Limb (tissue), 2 donors: ENCODE data around the gene PPP1R9A.

Experiments used
- DNase-seq, 2 donors: peaks; one replicate each; pipeline ENCODE4 v3.0.0-alpha.2; 2016; ENCODE audit errors: extremely low spot score in 2 of 2

PPP1R9A gene

DNA sequence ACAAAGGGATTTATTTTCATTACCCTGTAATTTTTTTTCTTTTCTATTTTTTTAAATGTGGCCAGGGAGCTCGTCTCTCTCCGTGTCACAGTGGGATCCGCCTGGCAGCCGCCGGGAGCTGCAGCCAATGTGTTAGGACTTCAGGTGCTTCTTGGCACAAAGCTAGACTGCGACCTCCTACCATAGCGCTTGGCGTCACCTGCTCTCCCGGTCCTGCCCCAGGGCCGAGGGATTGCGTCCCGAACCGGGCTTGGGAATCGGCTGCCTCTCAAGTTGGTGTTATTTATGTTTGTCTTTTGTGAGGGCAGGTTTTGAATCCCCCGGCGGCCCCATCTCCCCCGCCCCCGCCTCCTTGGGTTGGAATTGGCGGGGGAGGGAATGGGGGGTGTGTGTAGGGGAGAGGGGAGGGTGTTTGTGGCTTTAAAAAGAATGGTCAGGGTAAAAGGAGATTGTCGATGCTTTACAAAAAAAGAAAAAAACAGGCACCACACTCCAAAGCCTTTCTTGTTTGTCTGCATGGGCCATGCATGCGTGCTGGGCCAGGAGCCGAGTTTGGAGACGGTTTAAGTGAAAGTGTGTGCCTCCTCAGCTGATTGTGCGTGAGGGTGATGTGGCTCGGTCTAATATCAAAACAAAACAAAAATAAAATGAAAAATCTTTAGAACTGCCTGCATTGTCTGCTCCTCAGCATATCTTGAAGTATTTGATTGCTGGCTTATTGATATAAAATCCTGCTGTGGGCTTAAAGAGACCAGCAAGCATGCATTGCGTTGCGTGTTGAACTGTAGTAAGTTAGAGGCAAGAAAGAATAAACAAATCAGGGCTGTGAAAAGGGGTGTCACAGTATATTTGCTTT is 1.2 kb downstream of the PPP1R9A start:
- peak; percentile 61 to 83 for DNase-seq

DNA sequence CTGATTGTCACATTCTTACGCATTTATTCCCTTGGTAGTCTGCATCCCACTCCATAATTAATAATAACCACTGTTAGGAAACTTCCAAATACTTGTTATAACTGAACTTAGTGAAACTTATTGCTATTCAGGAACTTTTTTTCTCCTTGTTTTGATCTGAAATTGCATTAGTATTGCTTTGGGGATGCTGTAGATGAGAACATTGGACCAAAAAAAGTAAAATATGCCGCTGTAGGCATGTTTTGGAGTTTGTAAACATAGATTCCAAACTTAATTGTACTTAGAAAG is 1.7 kb downstream of the PPP1R9A start:
- no peak for DNase-seq

DNA sequence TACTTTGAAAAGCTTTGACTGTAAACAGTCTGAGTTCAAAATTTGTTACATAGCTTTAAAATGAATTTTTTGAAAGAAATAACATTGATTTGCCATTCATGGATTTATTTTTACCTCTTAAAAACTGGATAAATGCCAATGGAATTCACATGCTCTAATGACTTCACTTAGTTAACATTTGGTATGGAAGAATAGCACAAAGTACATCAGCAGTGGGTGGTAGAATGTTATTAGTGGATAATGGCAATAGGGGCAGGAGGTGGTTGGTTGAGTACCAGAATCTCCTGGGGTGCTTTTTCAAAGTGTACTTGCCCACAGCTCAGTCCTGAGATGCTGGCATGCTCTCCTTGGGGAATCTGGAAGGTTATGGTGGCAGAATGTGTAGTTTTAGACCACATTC is 4.7 kb downstream of the PPP1R9A start:
- DNase-seq, result no peak

DNA sequence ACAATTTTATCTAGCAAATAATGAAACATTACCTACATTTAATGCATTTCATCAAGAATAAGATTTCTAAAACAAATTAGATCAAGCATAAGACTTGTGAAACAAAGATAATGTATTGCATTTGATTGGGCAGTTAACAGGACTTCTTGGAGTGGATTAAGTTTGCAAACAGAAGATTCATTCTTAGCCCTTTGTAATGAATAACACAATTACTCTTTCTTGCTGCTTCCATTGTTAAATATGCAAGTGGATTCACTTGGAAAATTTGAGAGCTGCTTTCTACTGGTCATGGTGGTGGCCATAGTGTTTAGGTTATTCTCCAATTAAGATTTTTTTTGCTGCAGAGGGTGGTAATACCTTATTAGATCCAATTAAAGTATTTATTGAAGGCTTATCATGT is 6.0 kb downstream of the PPP1R9A start:
- no peak for DNase-seq

DNA sequence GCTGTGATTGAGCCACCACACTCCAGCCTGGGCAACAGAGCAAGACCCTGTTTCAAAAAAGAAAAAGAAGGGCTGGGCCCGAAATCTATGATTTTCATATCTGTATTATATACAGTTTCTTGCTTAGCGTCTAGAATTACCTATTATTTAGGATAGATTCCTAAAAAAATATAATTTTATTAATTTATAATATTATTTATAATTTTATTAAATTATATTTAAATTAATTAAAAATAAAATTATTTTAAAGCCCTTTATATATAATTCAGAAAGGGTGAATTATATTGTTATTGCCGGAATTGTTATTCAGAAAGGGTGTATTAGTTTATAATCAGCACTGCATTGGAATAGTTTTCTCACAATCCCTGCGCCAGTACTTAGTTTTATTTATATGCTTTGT is 14.5 kb downstream of the PPP1R9A start:
- DNase-seq, result no peak

DNA sequence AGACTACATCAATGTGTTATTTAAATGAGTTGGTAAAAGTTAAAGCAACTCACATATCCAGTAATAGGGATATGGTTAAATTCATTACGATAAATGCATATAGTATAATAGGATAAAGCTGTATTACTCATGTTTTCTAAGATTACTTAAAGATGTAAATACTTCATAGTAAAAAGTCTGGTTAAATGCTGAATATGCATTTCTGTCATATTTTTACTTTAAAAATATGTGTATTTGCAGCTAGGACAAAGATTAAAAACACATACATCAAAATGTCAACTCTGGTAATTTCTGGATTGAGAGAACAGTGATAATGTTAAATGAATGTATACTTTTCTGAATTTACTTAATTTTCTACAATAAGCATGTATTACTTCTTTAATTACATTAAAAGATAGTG is 15.1 kb downstream of the PPP1R9A start:
- DNase-seq, result no peak

DNA sequence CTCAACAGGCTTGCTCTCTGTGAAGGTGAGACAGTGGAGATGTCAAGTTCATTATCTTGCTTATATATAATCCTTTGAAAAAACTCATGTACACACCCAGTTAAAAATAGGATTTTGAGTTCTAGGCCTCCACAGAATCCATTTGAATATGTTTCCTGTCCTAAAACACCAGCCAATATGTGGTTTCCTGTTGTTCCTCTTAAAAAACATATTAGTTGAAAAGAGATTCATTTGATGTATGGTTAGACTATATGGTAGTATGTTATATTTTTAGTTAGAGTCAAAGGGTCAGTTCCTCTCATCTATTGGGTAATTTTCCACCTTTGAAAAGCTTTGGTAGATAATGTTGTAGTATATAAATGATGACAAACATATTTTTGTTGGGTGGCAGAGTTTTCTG is 16.0 kb downstream of the PPP1R9A start:
- DNase-seq, result no peak

DNA sequence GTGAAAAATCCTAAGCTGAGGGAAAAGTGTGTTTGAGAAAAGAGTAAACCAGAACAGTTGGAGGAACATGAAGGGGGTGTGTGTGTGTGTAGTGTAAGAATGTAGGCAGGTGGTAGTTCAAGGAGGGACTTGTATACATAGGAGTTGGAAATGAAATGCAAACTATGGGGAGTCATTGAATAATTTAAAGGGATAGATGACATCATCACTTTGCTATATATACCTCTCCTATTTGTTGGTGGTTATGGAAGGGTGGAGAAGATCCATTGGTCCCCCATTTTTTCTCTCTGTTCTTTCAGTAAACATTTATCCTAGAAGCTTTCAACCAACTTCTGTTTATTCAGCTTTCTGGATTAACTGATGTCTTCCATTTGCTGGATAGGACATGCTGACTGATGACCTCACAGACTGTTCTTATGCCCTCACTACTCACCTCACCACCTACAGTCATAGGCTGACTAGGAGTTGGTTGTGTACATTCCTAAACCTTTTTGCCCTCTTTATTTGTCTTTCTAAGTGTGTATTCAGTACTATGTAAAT is 20.8 kb downstream of the PPP1R9A start:
- no peak for DNase-seq

DNA sequence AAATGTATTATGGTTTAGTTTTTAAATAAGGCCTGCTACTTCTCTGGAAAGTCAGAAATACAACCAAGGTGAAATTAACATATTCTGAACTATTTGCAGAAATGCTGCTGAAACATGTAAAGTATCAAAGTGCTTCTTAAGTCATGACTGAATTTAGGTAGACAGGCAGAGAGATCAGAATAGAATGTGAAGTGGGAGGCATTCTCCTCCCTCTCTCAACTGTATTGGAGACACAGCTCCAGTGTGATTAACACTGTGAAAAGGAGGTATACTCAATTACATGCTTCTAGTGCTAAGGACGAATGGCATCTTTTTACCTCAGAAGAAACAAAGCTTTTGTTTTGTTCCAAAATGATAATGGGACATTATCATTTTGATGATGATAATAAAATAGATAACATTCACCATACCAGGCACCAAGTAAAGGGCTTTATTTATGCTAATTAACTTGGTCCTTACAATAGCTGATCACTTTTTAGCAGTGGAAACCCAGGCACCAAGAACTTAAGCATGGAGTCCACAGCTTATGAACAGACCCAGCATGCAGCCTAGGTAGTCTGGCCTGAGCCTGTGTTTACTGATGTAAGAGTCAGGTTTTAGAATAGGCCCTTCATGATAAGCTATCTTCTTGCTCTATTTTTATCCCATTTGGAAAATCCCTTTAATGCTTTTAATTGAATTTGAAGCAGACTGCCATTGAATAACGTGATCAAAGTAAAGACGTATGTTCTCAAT is 26.0 kb downstream of the PPP1R9A start:
- no peak for DNase-seq

DNA sequence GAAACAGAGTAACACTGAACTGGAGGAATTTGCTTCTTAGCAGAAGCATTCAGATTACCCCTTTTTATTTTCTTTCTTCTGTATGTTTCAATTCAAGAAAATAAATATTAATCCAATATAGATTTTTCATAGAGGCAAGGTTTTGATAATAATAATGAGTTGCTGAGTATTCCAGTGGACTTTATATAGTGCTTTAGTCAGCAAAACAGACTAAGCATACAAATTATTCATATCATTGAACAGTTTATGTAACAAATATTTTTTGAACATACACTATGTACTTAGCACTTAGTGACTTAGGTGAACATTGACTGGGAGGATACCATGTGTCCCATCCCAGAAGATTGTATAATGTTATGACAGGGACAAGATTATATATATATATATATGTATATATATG is 32.0 kb downstream of the PPP1R9A start:
- DNase-seq, result no peak

DNA sequence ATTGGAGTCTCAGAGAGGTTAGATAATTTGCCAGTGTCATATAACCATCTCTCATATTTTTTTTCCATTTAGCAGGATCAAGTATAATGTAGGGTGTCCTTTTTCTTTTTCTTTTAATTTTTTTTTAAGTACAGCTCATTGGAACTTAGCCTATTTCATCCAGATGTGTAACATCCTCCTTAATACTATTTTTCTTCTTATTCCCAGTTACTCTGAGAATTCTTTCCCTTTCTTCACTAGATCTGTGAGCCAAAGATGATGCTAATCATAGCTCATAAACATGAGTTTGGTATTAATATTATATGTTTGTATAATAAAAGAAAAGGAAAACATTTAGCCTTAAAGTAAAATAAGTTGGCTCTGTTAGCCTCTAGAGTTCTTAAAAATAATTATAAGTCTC is 32.8 kb downstream of the PPP1R9A start:
- DNase-seq, result no peak

DNA sequence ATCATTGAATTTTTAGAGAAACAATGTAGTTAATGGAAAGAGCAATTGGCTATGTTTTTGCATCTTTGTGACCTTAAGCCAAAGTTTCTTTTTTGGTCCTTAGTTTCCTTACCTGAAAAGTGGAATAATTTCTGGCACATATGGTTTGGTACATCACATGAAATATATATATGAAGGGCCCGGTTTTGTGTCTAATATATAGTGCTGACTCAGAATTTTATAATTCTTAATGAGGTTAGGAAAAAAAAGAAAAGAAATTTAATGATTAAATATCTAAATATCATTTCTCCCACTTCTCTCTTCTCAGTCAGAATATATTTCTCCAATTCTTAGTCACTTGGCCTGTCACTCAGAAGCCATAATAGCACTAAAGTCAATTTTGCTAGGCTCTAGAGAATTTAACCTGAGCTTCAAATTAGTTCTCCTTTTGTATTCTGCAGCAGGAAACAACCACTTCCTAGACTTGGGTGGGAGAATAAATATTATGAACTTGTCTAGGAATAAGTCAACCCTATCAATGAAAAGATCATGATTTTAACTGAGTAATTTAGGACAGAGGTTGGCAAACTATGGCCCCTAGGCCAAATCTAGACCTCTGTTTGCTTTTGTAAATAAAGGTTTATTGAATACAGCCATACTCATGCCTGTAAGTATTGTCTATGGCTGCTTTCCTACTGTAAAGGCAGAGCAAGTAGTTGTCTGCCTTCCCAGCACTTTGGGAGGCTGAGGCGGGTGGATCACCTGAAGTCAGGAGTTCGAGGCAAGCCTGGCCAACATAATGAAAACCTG is 34.6 kb downstream of the PPP1R9A start:
- DNase-seq, result no peak

DNA sequence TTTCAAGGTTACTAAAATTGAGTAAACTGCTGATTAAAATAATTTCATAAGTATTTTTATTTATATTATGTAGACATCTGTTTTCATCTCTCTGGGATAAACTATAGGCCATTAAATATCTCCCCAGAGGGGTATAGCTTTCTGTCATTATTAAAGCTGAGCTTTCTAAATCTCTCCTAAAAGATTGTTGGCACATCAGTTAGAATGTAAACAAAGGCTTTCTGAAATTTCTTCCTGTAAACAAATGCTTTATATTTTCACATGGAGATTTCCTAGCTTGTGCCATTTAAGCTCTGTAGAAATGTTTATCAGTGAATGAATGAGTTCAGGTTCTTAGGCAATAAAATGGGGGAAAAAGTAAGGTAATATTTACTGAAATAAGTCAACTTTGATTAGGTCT is 35.7 kb downstream of the PPP1R9A start:
- no peak for DNase-seq

DNA sequence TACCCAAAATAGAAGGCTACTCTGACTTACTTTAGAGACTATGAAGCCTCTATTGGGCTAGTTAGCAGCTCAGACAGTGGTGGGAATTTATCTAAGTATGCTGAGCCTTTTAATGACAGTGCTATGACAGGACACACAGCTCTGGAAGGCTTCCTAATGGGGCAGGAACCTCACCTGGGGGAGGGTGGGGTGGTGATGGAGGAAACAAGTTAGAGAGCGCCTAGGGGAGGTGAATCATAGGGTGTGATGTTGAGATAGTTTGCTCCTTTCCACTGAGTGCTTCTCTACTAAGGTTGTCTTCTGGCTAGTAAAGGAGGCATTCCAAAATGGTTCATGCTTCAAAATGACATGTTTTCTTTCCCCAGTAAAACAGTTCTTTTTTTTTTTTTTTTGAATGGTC is 42.1 kb downstream of the PPP1R9A start:
- DNase-seq, result no peak

DNA sequence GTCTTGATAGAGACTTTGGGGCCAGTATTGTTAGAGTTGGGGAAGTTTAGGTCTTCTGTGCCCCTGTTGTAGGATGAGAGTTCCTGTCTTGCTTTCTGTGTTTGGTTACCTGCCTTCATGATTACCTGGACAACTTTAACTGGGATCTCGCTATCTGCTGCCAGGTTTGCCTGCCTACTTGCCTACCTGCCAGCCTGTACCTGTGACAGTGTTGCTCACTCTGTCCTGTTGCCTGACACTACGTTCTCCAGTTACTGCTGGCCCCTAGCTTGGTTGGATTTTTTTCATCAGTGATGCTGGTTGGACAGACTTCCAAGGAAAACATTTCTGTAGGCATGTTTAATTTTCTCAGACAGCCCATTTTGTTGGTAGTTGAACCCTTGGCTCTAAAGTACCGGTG is 48.4 kb downstream of the PPP1R9A start:
- no peak for DNase-seq

DNA sequence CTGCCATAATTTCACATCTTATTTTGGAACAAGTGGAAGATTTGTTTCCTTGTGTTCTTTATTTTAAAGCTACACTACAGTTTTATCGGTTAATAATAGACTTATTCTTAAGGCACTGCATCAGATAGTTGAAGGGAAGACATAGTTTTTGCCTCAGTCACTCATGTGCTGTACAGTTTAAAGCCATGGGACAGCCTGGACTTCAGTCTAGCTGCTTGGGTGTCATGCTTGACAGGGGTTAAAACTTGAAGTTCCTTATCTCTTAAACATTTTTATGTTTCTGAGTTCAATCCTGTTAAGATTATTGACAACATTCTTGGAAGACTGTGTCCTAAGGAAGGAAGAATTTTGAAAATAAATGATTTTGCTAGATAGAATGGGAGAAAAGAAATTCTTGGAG is 49.7 kb downstream of the PPP1R9A start:
- no peak for DNase-seq

DNA sequence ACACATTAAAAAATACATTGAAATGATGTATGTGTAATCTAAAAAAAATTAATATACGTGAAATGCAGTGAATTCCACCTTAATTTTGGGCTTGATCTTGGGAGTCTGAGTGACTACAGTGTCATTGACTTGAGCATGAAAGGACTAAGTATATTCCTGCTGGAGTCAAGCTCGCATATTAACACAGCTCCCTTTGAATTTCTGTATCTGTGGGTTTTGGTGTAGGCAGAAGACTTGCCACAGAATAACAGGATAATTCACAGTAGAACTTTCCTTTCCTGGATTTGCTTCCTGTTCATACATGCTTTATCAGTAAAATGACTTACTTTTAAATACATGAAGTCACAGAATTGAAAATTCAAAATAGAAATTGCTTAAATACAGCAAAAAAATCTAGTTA is 55.3 kb downstream of the PPP1R9A start:
- no peak for DNase-seq

DNA sequence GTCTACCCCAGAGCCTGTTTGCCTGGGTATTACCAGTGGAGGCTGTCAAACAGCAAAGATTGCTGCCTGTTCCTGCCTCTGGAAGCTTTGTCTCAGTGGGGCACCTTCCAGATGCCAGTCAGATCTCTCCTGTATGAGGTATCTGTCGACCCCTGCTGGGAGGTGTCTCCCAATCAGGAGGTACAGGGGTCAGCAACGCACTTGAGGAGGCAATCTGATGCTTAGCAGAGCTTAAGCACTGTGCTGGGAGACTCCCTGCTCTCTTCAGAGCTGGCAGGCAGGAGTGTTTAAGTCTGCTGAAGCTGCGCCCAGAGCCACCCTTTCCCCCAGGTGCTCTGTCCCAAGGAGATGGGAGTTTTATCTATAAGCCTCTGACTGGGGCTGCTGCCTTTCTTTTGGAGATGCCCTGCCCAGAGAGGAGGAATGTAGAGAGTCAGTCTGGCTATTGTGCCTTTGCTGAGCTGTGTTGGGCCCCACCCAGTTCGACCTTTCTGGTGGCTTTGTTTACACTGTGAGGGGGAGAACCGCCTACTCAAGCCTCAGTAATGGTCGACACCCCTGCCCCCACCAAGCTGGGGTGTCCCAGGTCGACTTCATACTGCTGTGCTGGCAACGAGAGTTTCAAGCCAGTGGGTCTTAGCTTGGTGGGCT is 62.2 kb downstream of the PPP1R9A start:
- DNase-seq, result no peak

DNA sequence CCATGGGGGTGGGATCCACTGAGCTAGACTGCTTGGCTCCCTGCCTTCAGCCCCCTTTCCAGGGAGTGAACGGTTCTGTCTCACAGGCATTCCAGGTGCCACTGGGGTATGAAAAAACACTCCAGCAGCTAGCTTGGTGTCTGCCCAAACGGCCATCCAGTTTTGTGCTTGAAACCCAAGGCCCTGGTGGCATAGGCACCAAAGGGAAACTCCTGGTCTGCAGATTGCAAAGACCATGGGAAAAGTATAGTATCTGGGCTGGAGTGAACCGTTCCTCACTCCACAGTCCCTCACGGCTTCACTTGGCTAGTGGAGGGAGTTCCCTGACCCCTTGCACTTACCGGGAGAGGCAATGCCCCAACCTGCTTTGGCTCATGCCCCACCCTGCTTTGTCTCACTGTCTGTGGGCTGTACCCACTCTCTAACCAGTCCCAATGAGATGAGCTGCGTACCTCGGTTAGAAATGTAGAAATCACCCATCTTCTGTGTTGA is 62.7 kb downstream of the PPP1R9A start:
- DNase-seq, result no peak

DNA sequence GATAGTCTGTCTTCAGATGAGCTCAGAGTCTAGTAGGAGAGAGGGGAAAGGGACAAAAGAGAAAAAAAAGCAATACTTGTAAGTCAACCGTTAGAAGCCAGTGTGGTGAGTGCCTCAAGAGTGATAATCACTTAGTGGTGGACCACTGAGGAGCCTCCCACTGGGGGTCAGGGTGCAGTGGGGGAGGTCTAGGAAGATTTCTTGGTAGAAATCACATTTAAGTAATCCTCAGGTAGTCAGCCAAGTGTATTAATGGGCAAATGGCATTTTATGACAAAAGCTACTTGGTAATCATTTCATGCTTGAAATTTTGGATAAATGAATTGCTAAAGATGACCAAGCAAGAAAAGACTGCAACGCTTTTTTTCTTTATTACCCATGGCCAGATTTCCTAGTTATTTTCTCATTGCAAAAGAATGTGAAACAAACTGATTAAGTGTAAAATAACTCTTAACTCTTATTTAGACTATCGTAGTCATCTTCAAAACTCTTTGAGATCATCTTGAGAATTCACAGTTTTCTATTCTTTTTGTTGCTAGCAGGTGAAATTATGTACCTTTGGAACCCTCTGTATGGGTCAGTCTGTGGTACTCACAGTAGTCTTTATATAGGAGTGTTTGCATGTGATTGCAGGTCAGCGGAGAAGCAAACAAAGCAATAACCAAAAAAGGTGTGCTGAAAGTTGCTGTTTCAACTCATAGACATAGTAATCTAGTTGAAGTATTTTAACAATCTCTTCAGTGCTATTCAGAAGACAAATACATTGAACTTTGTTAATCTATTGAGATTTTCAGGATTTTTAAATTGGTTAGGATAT is 63.9 kb downstream of the PPP1R9A start:
- no peak for DNase-seq

DNA sequence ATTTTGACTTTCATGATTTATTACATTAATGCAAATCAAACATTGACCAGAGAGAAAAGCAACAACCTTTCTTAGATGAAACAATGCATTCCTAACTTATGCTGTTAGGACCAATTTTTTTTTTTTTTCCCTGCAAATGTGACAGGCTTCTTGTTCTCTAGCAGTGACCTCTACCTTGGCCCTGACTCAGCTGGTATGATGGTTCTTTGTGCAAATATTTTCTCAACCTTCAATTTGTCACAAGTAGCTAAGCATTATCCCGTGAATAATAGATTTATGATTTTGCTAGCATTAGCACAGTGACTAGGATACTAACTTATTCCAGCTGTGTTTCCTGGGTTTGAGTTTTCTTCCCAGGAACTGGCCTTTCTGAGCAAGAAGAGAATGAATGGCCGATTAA is 64.9 kb downstream of the PPP1R9A start:
- no peak for DNase-seq
